Measurements from ENCODE around the gene POTEE. TPM values are rescaled to one million over a fixed set of nuclear protein-coding genes. Genes with fewer than 3 reads are reported as not detected.
"Not testable (repeated sequence)": the region's sequence is repeated elsewhere in the genome, so short reads cannot be mapped to it uniquely, and the experiment has no call there.

Gene POTEE
- total RNA-seq, 4 donors from 2014 or later = not detected

- no peak overlapping the region for H3K27ac ChIP-seq (replicated peaks in 1 of 4)
- no peaks in the 10 kb centered on the region for H3K36me3 ChIP-seq
- DNase-seq (ENCODE audit: extremely low spot score) = no peak
- H3K27me3 ChIP-seq = peaks cover 0 to 11% (median 0%) of the 10 kb centered on the region in 4 donors
- no peaks in the 10 kb centered on the region for H3K9me3 ChIP-seq
- H3K4me1 ChIP-seq = no peaks in the 10 kb centered on the region
- WGBS = 89% methylated on average over 7 of the region's 14 CpGs
- TF ChIP-seq POLR2AphosphoS5 (IDR thresholded peaks at IDR 0.05) = no peak
- TF ChIP-seq CTCF (IDR thresholded peaks at IDR 0.05) = no peak
- no peak for TF ChIP-seq EP300 (IDR thresholded peaks at IDR 0.05)
- no peak for TF ChIP-seq POLR2A (IDR thresholded peaks at IDR 0.05; ENCODE audit: low read depth)
- H3K4me3 ChIP-seq = no peak overlapping the region
- intact Hi-C loops (cut with DNase I) = no loop called here
These were observed 8.2 kb upstream of the POTEE start for GRCh38 chr2:131201098-131201497.

- H3K27me3 ChIP-seq; H3K9me3 ChIP-seq; intact Hi-C loops (cut with DNase I); H3K4me1 ChIP-seq; H3K4me3 ChIP-seq; H3K27ac ChIP-seq (replicated peaks in 1 of 4); H3K36me3 ChIP-seq; DNase-seq (ENCODE audit: extremely low spot score): not testable (repeated sequence)
- WGBS = 88% methylated on average over 8 of the region's 9 CpGs
These were observed 1.5 kb upstream of the POTEE start for GRCh38 chr2:131207839-131208238.

GRCh38 chr2:131209773-131210104, 403 bp downstream of the POTEE start:
- H3K27ac ChIP-seq (replicated peaks in 1 of 4); H3K27me3 ChIP-seq; H3K4me1 ChIP-seq; intact Hi-C loops (cut with DNase I); H3K36me3 ChIP-seq; H3K9me3 ChIP-seq; H3K4me3 ChIP-seq; DNase-seq (ENCODE audit: extremely low spot score): not testable (repeated sequence)
- WGBS = 89% methylated on average over 4 of the region's 14 CpGs

GRCh38 chr2:131210434-131211211, 1.3 kb downstream of the POTEE start:
- DNase-seq (ENCODE audit: extremely low spot score); H3K4me1 ChIP-seq; H3K9me3 ChIP-seq; H3K36me3 ChIP-seq; H3K27me3 ChIP-seq; intact Hi-C loops (cut with DNase I); H3K4me3 ChIP-seq; H3K27ac ChIP-seq (replicated peaks in 1 of 4): not testable (repeated sequence)
- 87% methylated on average over 6 of the region's 22 CpGs for WGBS

- WGBS = 92% methylated on average over 35 of the region's 60 CpGs
- H3K36me3 ChIP-seq; DNase-seq (ENCODE audit: extremely low spot score); intact Hi-C loops (cut with DNase I); H3K4me3 ChIP-seq; H3K27me3 ChIP-seq; H3K27ac ChIP-seq (replicated peaks in 1 of 4); H3K4me1 ChIP-seq; H3K9me3 ChIP-seq: not testable (repeated sequence)
These were observed 8.1 kb downstream of the POTEE start for GRCh38 chr2:131217238-131217986.

GRCh38 chr2:131235543-131236449, 26.5 kb downstream of the POTEE start:
- H3K4me1 ChIP-seq; intact Hi-C loops (cut with DNase I); DNase-seq (ENCODE audit: extremely low spot score); H3K36me3 ChIP-seq; H3K4me3 ChIP-seq; H3K27ac ChIP-seq (replicated peaks in 1 of 4); H3K27me3 ChIP-seq; H3K9me3 ChIP-seq: not testable (repeated sequence)
- 41% methylated on average over 7 of the region's 10 CpGs for WGBS

Small RNAs within 50 kb of the gene (small RNA-seq; reads per million reads assigned to genes)
- 0 reads per million in 3 donors for gene AC009477.1
- 0 reads per million in 3 donors for gene RNU6-127P

Other genes with a start within 250 kb of the POTEE start
- gene FAM168B, start 116.1 kb upstream of the POTEE start, total RNA-seq = 100 to 1,000 TPM; 155 to 193 (median 182) TPM
- gene PLEKHB2, start 104.2 kb upstream of the POTEE start, total RNA-seq = 10 to 100 TPM; 40.4 to 52.9 (median 44.7) TPM
- gene RAB6D, start 154.6 kb downstream of the POTEE start, total RNA-seq = under 1 TPM in 2 of 4 donors, not detected in 2; 0.11 to 0.13 TPM

Data from esophagus muscularis mucosa (tissue), 4 donors.